HUES6 (cell line): ENCODE data around the gene LCE7A.

Experiments used
- H3K27ac ChIP-seq: 2 replicates; pipeline ENCODE4 v1.7.0; 2013; ENCODE audit warnings: low read depth, mild to moderate bottlenecking, low read length, inconsistent platforms
- H3K27me3 ChIP-seq: 2 replicates; pipeline ENCODE4 v1.6.1; 2013; ENCODE audit warnings: low read length; ENCODE audit not compliant: control insufficient read depth, insufficient read depth
- H3K36me3 ChIP-seq: 2 replicates; pipeline ENCODE4 v1.6.1; 2013; ENCODE audit warnings: low read length; ENCODE audit not compliant: control insufficient read depth, insufficient read depth
- H3K4me1 ChIP-seq: 2 replicates; pipeline ENCODE4 v1.6.1; 2013; ENCODE audit warnings: low read length; ENCODE audit not compliant: control insufficient read depth, insufficient read depth
- H3K4me3 ChIP-seq: 2 replicates; pipeline ENCODE4 v1.5.1; 2013; ENCODE audit warnings: low read depth, low read length
- H3K9ac ChIP-seq: one replicate; pipeline ENCODE4 v1.6.1; 2013; ENCODE audit warnings: mild to moderate bottlenecking, low read length
- H3K9me3 ChIP-seq: 2 replicates; pipeline ENCODE4 v1.6.1; 2013; ENCODE audit warnings: low read depth, low read length; ENCODE audit not compliant: control insufficient read depth, insufficient read depth

Gene LCE7A

GRCh38 chr1:152901631-152902030, 41.8 kb downstream of the LCE7A start:
- H3K4me3 ChIP-seq = no peak overlapping the region
- peaks cover 5% of the 10 kb centered on the region for H3K27me3 ChIP-seq
- H3K4me1 ChIP-seq = no peaks in the 10 kb centered on the region
- peaks cover 8% of the 10 kb centered on the region; the same call in 1 of the 2 replicates for H3K9me3 ChIP-seq
- no peak overlapping the region for H3K27ac ChIP-seq
- H3K36me3 ChIP-seq = no peaks in the 10 kb centered on the region
- H3K9ac ChIP-seq = no peak overlapping the region

- Histone ChIP-seq H3K9me3 (peaks cover 8% of the 10 kb centered on the region; the same call in 1 of the 2 replicates), H3K36me3 (no peaks in the 10 kb centered on the region), H3K4me3 (no peak overlapping the region), H3K27me3 (peaks cover 5% of the 10 kb centered on the region), H3K27ac (no peak overlapping the region), H3K9ac (no peak overlapping the region), H3K4me1 (no peaks in the 10 kb centered on the region)
These were observed 42.8 kb downstream of the LCE7A start for GRCh38 chr1:152902636-152903035.

- Histone ChIP-seq H3K9me3 (peaks cover 15% of the 10 kb centered on the region; the same call in 1 of the 2 replicates), H3K9ac (no peak overlapping the region), H3K27me3 (peaks cover 14% of the 10 kb centered on the region; the same call in 1 of the 2 replicates), H3K4me1 (no peaks in the 10 kb centered on the region), H3K36me3 (no peaks in the 10 kb centered on the region), H3K4me3 (no peak overlapping the region), H3K27ac (no peak overlapping the region)
These were observed 45.1 kb downstream of the LCE7A start for GRCh38 chr1:152904688-152905440.

GRCh38 chr1:152906023-152906565, 46.3 kb downstream of the LCE7A start:
- Histone ChIP-seq H3K27me3 (peaks cover 22% of the 10 kb centered on the region; the same call in 1 of the 2 replicates), H3K36me3 (no peaks in the 10 kb centered on the region), H3K4me1 (no peaks in the 10 kb centered on the region), H3K4me3 (no peak overlapping the region), H3K9me3 (peaks cover 25% of the 10 kb centered on the region; the same call in 1 of the 2 replicates), H3K27ac (no peak overlapping the region), H3K9ac (no peak overlapping the region)

- no peak within 1 kb of the TSS for H3K27ac ChIP-seq
- H3K36me3 ChIP-seq = no peaks in the 10 kb centered on the region
- H3K9ac ChIP-seq = no peak within 1 kb of the TSS
- H3K4me1 ChIP-seq = no peaks in the 10 kb centered on the region
- peaks cover 37% of the 10 kb centered on the region; the same call in 1 of the 2 replicates for H3K27me3 ChIP-seq
- peaks cover 23% of the 10 kb centered on the region; the same call in 1 of the 2 replicates for H3K9me3 ChIP-seq
- H3K4me3 ChIP-seq = no peak within 1 kb of the TSS
These were observed 48.1 kb downstream of the LCE7A start, which contains the start of gene IVL for GRCh38 chr1:152907686-152908601. TSS of gene IVL (plus strand) at chr1:152908546. CDS start at chr1:152909798, 1,252 bp downstream.

- H3K27me3 ChIP-seq = peaks cover 37% of the 10 kb centered on the region; the same call in 1 of the 2 replicates
- H3K4me3 ChIP-seq = no peak overlapping the region
- H3K27ac ChIP-seq = no peak overlapping the region
- peaks cover 23% of the 10 kb centered on the region; the same call in 1 of the 2 replicates for H3K9me3 ChIP-seq
- no peak overlapping the region for H3K9ac ChIP-seq
- no peaks in the 10 kb centered on the region for H3K36me3 ChIP-seq
- H3K4me1 ChIP-seq = no peaks in the 10 kb centered on the region
These were observed 49.4 kb downstream of the LCE7A start for GRCh38 chr1:152909206-152909605.
